HG02571 (cell line): ENCODE results near the gene OGN.

ENCODE experiments used
- ATAC-seq: cut with Tn5 transposase; IDR thresholded peaks from one replicate; pipeline ENCODE4 v1.9.1; 2021; ENCODE audit warnings: mild to moderate bottlenecking, moderate library complexity; ENCODE audit not compliant: unreplicated experiment

Gene OGN

GRCh38 chr9:92349771-92350739 is 54.3 kb downstream of the OGN start:
- ATAC-seq = no peak

DNA sequence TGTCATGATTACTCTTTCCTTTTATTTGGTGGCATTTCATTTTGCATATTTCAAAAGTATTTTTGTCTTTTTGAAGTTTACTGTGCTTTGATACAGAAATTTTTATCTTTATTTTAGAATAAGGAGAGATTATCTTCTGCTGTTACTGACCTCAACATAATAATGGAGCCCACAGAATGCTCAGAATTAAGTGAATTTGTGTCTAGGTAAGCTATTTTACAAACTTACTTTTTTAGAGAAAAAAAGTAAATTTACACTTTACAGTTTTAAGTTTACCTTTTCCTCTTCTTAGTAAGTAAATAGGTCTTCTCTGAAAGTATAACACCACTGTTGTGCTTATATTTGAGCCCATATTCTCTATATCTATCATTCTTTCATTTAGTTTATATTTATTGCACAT is 58.8 kb downstream of the OGN start:
- ATAC-seq = no peak

- no peak for ATAC-seq
Observed at GRCh38 chr9:92342825-92343488, 61.4 kb downstream of the OGN start.

DNA sequence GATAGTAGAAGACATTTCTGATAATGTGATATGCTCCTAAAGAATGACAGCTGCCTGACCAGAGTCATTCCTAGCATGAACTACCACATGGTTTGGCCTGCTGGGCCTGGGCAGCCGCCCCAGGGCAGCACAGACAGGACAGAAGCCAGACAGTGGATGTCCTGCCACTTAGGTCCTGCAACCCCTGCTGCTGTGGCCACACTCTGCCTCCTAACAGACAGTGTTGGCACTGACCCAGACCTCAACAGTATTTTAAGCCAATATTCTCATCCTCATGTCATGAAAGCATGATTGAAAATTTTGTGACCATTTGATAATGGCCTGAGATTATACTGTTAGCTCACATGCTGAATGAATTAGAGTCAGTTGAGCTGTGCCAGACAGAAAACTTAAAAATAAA is 62.8 kb downstream of the OGN start:
- ATAC-seq = no peak

DNA sequence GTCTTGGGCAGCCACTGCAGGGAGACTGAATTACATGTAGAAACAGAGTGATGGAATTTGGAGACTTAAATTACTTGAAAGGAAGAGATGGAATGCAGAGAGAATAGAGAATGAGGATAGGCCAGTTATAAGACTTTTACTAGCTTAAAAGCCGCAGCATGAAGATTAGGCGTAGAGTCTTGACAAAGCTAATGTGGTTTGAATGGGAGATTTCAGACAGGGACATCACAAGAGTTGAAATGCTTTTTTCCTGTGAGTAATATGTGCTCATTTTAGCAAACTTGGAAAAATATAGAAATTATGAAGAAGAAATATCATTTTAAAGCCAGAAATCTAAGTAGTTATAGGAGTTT is 71.1 kb downstream of the OGN start:
- no peak for ATAC-seq
